22Rv1 (cell line): ENCODE measurements around the gene TBX21.

Experiments used
- ZFX ChIP-seq: fragments of 450-650 bp; IDR thresholded peaks from 2 replicates; pipeline ENCODE4 v1.6.1; 2017; ENCODE audit warnings: antibody characterized with exemption, borderline replicate concordance
- TF ChIP-seq, protein P1 (sequence below): fragments of 450-650 bp; IDR thresholded peaks from 2 replicates; pipeline ENCODE4 v1.5.1; 2017; ENCODE audit warnings: mild to moderate bottlenecking

DNA sequence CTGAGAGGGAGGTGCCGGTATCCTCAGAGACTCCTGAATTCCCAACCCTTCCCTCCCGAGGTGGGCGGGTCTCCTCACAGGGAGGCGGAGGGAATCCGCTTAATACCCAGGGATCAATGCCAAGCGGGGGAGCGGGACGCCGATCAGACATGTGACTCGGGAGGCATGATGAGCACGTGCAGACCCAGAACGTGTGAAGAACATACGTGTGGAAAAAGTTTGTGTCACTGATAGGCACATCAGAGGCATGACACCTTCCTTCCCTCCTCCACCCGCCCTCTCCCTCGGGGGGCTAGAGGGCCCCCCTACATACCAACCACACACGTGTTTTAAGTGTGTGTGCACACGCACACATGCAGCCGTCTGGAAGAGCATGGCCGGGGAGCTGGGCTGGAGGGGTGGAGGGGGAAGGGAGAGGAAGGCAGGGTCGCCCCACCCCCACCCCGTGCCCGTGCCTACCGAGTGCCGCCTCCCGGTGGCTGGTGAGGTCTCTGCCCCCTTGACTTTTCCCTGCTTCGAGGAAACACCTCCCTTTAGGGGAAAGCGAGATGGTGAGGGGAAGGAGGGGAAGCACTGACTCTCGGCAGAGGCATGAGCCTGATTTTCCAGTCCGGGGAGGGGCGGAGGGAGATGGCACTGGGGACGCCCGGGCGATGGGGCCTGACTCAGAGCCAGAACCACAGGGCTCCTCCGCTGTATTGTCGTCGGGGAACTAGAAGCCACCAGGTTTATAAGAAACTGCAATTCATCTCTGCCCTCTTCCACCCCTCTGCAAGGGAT is 12.1 kb upstream of the TBX21 start:
- TF ChIP-seq, protein P1, sequence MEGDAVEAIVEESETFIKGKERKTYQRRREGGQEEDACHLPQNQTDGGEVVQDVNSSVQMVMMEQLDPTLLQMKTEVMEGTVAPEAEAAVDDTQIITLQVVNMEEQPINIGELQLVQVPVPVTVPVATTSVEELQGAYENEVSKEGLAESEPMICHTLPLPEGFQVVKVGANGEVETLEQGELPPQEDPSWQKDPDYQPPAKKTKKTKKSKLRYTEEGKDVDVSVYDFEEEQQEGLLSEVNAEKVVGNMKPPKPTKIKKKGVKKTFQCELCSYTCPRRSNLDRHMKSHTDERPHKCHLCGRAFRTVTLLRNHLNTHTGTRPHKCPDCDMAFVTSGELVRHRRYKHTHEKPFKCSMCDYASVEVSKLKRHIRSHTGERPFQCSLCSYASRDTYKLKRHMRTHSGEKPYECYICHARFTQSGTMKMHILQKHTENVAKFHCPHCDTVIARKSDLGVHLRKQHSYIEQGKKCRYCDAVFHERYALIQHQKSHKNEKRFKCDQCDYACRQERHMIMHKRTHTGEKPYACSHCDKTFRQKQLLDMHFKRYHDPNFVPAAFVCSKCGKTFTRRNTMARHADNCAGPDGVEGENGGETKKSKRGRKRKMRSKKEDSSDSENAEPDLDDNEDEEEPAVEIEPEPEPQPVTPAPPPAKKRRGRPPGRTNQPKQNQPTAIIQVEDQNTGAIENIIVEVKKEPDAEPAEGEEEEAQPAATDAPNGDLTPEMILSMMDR: no peak
- no peak for TF ChIP-seq ZFX
